ENCODE data around the gene ACP2. TPM values are rescaled to one million over a fixed set of nuclear protein-coding genes. Genes with fewer than 3 reads are reported as not detected.

The ACP2 gene
- total RNA-seq (2013; cell fraction: nucleolus; rRNA removed) = 32.3 and 32.4 TPM in 2 replicates
- total RNA-seq (2014; rRNA removed) = 7.2 and 10.6 TPM in 2 replicates
- 5.0 and 5.6 TPM in 2 replicates for total RNA-seq (2014; rRNA removed; fragmentation: Illumina TruSeq; extraction: Trizol)
- 9.6 and 10.3 TPM in 2 replicates for total RNA-seq (2021)
- polyA plus RNA-seq (2011; ENCODE audit: low read depth) = 10.4 TPM
- polyA plus RNA-seq (2011; rRNA removed) = 3.4 and 8.0 TPM in 2 replicates
- polyA plus RNA-seq (2011; cell fraction: cytosol; rRNA removed) = 10.2 and 11.4 TPM in 2 replicates
- polyA plus RNA-seq (2011; cell fraction: nucleus; rRNA removed) = 37.0 and 38.6 TPM in 2 replicates
- polyA plus RNA-seq (2012) = 9.1 and 11.0 TPM in 2 replicates
- polyA plus RNA-seq (2014; fragmentation: Illumina TruSeq; extraction: Trizol) = 3.2 and 6.0 TPM in 2 replicates
- polyA plus RNA-seq (2014; fragmentation: Nextera tagmentation; extraction: Ambion mirVana) = 1 to 10 TPM in 1 of 2 experiments, under 1 TPM in 1; 0.98 to 1.1 TPM
- polyA plus RNA-seq (2014; rRNA removed) = 11.7 and 14.3 TPM in 2 replicates
- polyA plus RNA-seq (2016; fragmentation: Nextera tagmentation; extraction: Ambion mirVana) = 1 to 10 TPM; 6.9 to 7.9 TPM
- polyA minus RNA-seq (2011; rRNA and poly(A)+ RNA removed) = 15.2 and 21.1 TPM in 2 replicates
- polyA minus RNA-seq (2011; cell fraction: cytosol; rRNA and poly(A)+ RNA removed) = 7.9 and 8.9 TPM in 2 replicates
- polyA minus RNA-seq (2011; cell fraction: nucleus; rRNA and poly(A)+ RNA removed) = 21.9 and 35.3 TPM in 2 replicates
- percentile 75 among the genes with signal in this experiment for Bru-seq, nascent RNA
- BruChase-seq, experiment 1, labeled RNA remaining after a 6-hour chase = percentile 59 among the genes with signal in this experiment
- percentile 58 among the genes with signal in this experiment for BruChase-seq, experiment 2, labeled RNA remaining after a 2-hour chase
- long read RNA-seq, experiment 1, partial matches to known transcripts = 0 of 5 reads
- long read RNA-seq, experiment 1, other reads (novel, unspliced or antisense) = 0 of 5 reads
- long read RNA-seq, experiment 2, transcript ACP2-201 (11 exons, 2,203 nt) = major isoform, 5 of 9 reads
- long read RNA-seq, experiment 2, partial matches to known transcripts = 0 of 9 reads
- long read RNA-seq, experiment 2, other reads (novel, unspliced or antisense) = 4 of 9 reads

GRCh38 chr11:47248664-47249377 is at the start of gene ACP2:
ACP2 (minus strand) TSS chr11:47248814; CDS start chr11:47248789, 25 bp downstream.
- peak within 1 kb of the TSS; percentile 97 for H3K4me2 ChIP-seq (ENCODE audit: control insufficient read depth, insufficient read depth)
- peaks cover 25% of the 10 kb centered on the region for H3K79me2 ChIP-seq (ENCODE audit: control insufficient read depth, insufficient read depth, low read length)
- H2AFZ ChIP-seq (ENCODE audit: control insufficient read depth, low read depth, low read length) = peak within 1 kb of the TSS; percentile 100
- peaks cover 0 to 5% of the 10 kb centered on the region in 2 experiments; a peak in 2 of 4 replicates for H3K36me3 ChIP-seq (ENCODE audit: control insufficient read depth in 2 of 2, insufficient read depth in 2 of 2, low read length in 1 of 2)
- peaks cover 8% of the 10 kb centered on the region for H3K4me1 ChIP-seq (ENCODE audit: control insufficient read depth, insufficient read depth, low read length)
- peak; percentile 64 for DNase-seq (ENCODE audit: low read depth, low spot score)
- ChIA-PET SMC1A (ENCODE audit: uncharacterized antibody, unreplicated experiment) (interaction anchor here (0.5 to 3.7 kb wide), 15 partner anchors 9 to 205 kb away, joined by 3 to 36 read pairs (median 4); partner anchors contain the start of genes DDB2 and NR1H3), CTCF (interaction anchor here (0.6 to 3.4 kb wide), 20 partner anchors 8 to 178 kb away, joined by 3 to 37 read pairs (median 4); partner anchors contain the start of genes ARFGAP2, DDB2, NR1H3 and PSMC3), RAD21 (ENCODE audit: unreplicated experiment) (interaction anchor here (0.6 to 3.9 kb wide), 14 partner anchors 11 to 548 kb away, joined by 3 to 65 read pairs (median 4); partner anchors contain the start of genes ARHGAP1, DDB2, PSMC3 and SLC39A13), POLR2A (interaction anchor here (0.6 to 4.8 kb wide), 18 partner anchors 10 to 599 kb away, joined by 3 to 63 read pairs (median 4); partner anchors contain the start of genes DDB2, MADD, NUP160 and PSMC3)
- peak; percentile 80 for FAIRE-seq
- peak within 1 kb of the TSS; percentile 93 for H3K9ac ChIP-seq (ENCODE audit: control insufficient read depth, insufficient read depth, low read length)
- peak; percentile 95 for ATAC-seq
- intact Hi-C loops (cut with micrococcal nuclease; ENCODE audit: unreplicated experiment) (loop anchor here (2.0 kb wide), 1 partner anchor 72 kb away; the partner anchor contains the start of gene ARFGAP2), in situ Hi-C loops (cut with MboI) (no loop called here)
- BruUV-seq (replicated peaks) = TSS peak; percentile 94
- no peaks in the 10 kb centered on the region for H3K9me3 ChIP-seq (replicated peaks; ENCODE audit: control insufficient read depth, insufficient read depth, low read length)
- H3K4me3 ChIP-seq = peak within 1 kb of the TSS; percentile 91
- under 1% methylated on average over 45 of the region's 45 CpGs for WGBS (ENCODE audit: insufficient coverage, insufficient replicate concordance, low lambda C conversion rate, missing lambda C conversion rate)
- H3K27me3 ChIP-seq (replicated peaks in 1 of 2; ENCODE audit: control insufficient read depth in 2 of 2, insufficient read depth in 2 of 2, low read length in 1 of 2) = no peaks in the 10 kb centered on the region
- no peaks in the 10 kb centered on the region for H4K20me1 ChIP-seq (ENCODE audit: control insufficient read depth, insufficient read depth)
- peak within 1 kb of the TSS; percentile 90 for H3K27ac ChIP-seq (ENCODE audit: control insufficient read depth, insufficient read depth)
- TF ChIP-seq TAF1 (IDR thresholded peaks at IDR 0.05; ENCODE audit: borderline replicate concordance, low read depth, low read length) (peak; percentile 99), ELK1 (IDR thresholded peaks at IDR 0.05; ENCODE audit: low read depth, low read length) (no peak), YBX1 (IDR thresholded peaks at IDR 0.05) (no peak), HDAC2 (IDR thresholded peaks at IDR 0.05) (no peak), SREBF2 (IDR thresholded peaks at IDR 0.05; ENCODE audit: low read length) (no peak), NR2C2 (IDR thresholded peaks at IDR 0.05; ENCODE audit: borderline replicate concordance, control insufficient read depth, insufficient read length, low read depth) (no peak), ZBTB11 (CRISPR knock-in tag; IDR thresholded peaks at IDR 0.05) (peak; percentile 98), RAD51 (IDR thresholded peaks at IDR 0.05) (no peak), HDAC6 (IDR thresholded peaks at IDR 0.05; ENCODE audit: unreplicated experiment) (no peak), RFX5 (IDR thresholded peaks at IDR 0.05; ENCODE audit: low read depth, low read length) (peak; percentile 46; the same call in 1 of the 2 replicates), MLLT1 (IDR thresholded peaks at IDR 0.05) (peak; percentile 88), TCF12 (IDR thresholded peaks at IDR 0.05; ENCODE audit: low read depth, low read length) (peak; percentile 75; the same call in 1 of the 2 replicates)

Measured in GM12878 (cell line).